Measurements from ENCODE around the gene RPS6KA2. TPM values are rescaled to one million over a fixed set of nuclear protein-coding genes. Genes with fewer than 3 reads are reported as not detected.

RPS6KA2 gene
- total RNA-seq, 1 experiment from 2014 or later: 18.5 TPM

DNA sequence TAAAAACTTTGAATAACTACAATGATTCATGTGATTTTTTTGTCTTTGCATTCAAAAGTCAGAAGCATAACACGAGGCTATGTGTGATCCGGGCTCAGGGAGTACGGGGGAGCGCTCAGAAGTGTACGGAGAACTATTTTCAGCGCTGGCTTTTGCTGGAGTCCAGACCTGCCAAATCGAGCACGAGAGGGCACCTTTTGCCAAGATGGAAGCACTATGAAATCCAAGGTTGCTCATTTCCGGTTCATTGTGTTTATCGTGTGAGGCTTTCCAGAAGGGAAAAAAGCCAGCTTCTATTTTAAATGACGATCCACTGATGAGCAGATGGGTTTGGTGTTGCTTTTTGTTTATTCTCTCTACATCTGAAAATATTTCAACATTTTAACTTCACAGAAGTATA lies 51.8 kb downstream of the RPS6KA2 start:
- Histone ChIP-seq H2AFZ (no peak overlapping the region), H3K9me2 (ENCODE audit: insufficient read depth) (no peaks in the 10 kb centered on the region), H3K27ac (no peak overlapping the region), H3F3A (ENCODE audit: insufficient read depth, low read depth) (no peaks in the 10 kb centered on the region), H3K27me3 (ENCODE audit: insufficient read depth, low read depth) (no peaks in the 10 kb centered on the region), H3K9me3 (ENCODE audit: insufficient read depth, low read depth) (no peaks in the 10 kb centered on the region), H3K4me1 (replicated peaks; ENCODE audit: insufficient read depth) (no peaks in the 10 kb centered on the region), H4K20me1 (ENCODE audit: insufficient read depth) (no peaks in the 10 kb centered on the region), H3K4me3 (no peak overlapping the region), H3K36me3 (ENCODE audit: low read depth) (no peaks in the 10 kb centered on the region), H3K4me2 (no peak overlapping the region), H3K79me2 (ENCODE audit: low read depth) (no peaks in the 10 kb centered on the region)
- ChIA-PET POLR2A (ENCODE audit: unreplicated experiment) (interaction anchor here (0.7 kb wide), 1 partner anchor 52 kb away, joined by 3 read pairs; the partner anchor contains the start of gene RPS6KA2), CTCF (no interaction called here)
- intact Hi-C loops (cut with micrococcal nuclease; ENCODE audit: unreplicated experiment): no loop called here
- no TSS peak for BruUV-seq (replicated peaks)
- DNase-seq: no peak
- TF ChIP-seq, protein P1, sequence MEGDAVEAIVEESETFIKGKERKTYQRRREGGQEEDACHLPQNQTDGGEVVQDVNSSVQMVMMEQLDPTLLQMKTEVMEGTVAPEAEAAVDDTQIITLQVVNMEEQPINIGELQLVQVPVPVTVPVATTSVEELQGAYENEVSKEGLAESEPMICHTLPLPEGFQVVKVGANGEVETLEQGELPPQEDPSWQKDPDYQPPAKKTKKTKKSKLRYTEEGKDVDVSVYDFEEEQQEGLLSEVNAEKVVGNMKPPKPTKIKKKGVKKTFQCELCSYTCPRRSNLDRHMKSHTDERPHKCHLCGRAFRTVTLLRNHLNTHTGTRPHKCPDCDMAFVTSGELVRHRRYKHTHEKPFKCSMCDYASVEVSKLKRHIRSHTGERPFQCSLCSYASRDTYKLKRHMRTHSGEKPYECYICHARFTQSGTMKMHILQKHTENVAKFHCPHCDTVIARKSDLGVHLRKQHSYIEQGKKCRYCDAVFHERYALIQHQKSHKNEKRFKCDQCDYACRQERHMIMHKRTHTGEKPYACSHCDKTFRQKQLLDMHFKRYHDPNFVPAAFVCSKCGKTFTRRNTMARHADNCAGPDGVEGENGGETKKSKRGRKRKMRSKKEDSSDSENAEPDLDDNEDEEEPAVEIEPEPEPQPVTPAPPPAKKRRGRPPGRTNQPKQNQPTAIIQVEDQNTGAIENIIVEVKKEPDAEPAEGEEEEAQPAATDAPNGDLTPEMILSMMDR (conservative IDR thresholded peaks at IDR 0.05): no peak
- TF ChIP-seq EZH2 (IDR thresholded peaks at IDR 0.05; ENCODE audit: low read depth): no peak

DNA sequence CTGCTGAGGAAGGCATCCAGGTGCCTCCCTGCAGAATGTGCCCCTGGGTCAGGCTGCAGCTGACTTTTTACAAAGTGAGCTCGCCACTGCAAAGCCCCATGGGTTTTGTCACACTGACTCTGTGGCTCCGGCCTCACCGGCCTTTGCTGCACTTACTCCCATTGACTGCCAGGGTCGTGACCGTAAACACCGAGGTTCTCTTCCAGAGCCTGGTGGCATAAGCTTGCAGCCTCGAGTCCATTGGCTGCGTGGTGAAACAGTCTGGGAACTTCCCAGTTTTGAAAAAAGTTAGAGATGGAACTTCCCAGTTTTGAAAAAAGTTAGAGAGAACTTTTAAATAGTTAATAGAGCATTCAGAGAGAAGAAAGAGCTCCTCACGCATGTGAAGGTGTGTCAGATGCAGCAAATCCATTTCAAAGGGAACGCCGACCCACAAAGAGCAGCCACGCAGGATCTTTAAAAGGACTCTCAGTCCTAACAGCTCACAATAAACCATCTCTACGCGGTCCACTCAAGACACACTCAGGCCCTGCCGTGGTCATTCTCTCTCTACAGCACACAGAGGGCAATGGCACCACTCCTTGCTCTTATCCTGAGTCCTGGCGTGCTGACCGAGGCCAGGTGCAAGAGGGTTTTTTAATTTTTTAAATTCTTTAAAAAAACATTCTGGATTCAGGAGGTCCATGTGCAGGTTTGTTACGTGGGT lies 53.4 kb downstream of the RPS6KA2 start:
- Histone ChIP-seq H3K27me3 (ENCODE audit: insufficient read depth, low read depth) (no peaks in the 10 kb centered on the region), H3K4me2 (no peak overlapping the region), H3F3A (ENCODE audit: insufficient read depth, low read depth) (no peaks in the 10 kb centered on the region), H3K4me1 (replicated peaks; ENCODE audit: insufficient read depth) (no peaks in the 10 kb centered on the region), H3K9me2 (ENCODE audit: insufficient read depth) (no peaks in the 10 kb centered on the region), H2AFZ (no peak overlapping the region), H3K27ac (no peak overlapping the region), H3K79me2 (ENCODE audit: low read depth) (no peaks in the 10 kb centered on the region), H3K4me3 (no peak overlapping the region), H3K9me3 (ENCODE audit: insufficient read depth, low read depth) (no peaks in the 10 kb centered on the region), H3K36me3 (ENCODE audit: low read depth) (no peaks in the 10 kb centered on the region), H4K20me1 (ENCODE audit: insufficient read depth) (no peaks in the 10 kb centered on the region)
- DNase-seq: no peak
- no peak for TF ChIP-seq EZH2 (IDR thresholded peaks at IDR 0.05; ENCODE audit: low read depth)
- TF ChIP-seq, protein P1 (conservative IDR thresholded peaks at IDR 0.05): no peak
- POLR2A ChIA-PET (ENCODE audit: unreplicated experiment): interaction anchor here (0.6 kb wide), 1 partner anchor 158 kb away, joined by 4 read pairs; no protein-coding TSS in a partner anchor
- CTCF ChIA-PET: no interaction called here
- intact Hi-C loops (cut with micrococcal nuclease; ENCODE audit: unreplicated experiment): no loop called here
- BruUV-seq (replicated peaks): no TSS peak

DNA sequence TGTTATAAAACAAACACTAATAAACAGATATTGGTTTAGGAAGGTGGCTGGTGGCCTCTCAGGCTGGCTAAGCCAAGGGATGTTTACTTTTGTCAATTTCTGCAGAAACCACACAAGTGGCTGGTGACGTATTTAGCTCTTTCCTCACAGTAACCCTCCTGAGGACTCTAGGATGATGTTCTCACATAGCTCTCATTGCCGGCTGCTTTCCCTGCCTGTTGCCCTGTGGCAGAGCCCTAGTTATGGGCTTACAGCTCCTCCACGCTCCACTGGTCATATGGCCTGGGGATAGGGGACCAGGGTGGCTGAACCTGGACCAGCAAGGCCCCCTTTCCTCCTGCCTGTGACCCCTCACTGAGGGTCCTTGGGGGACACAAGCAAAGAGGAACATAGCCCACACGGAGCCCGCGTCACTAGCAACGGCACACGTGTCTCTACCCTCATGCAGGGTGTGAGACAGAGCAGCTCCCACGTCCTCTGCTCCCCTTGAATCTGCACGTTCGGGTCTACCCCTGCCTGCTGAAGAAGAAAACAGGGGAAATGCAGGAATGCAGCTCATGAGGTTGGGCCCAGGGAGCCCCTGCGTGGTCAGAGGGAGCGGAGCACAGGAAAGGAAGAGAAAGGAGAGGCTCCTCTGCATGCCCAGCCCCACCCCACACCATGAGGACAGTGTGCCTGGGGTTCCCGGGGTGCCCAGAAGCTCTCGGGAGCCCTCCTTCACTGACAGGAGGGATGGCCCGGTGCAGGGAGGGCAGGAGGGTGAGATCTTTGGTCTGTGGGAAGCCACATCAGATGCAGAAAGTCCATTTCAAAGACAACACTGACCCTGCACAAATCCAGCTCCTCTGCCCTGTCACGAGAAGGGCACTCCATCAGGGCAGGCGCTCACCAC lies 54.4 kb downstream of the RPS6KA2 start:
- H3K27me3 ChIP-seq (ENCODE audit: insufficient read depth, low read depth): no peaks in the 10 kb centered on the region
- H3K4me3 ChIP-seq: no peak overlapping the region
- H3K36me3 ChIP-seq (ENCODE audit: low read depth): no peaks in the 10 kb centered on the region
- intact Hi-C loops (cut with micrococcal nuclease; ENCODE audit: unreplicated experiment): no loop called here
- no peak for DNase-seq
- no peak overlapping the region for H2AFZ ChIP-seq
- CTCF ChIA-PET: no interaction called here
- no TSS peak for BruUV-seq (replicated peaks)
- H4K20me1 ChIP-seq (ENCODE audit: insufficient read depth): no peaks in the 10 kb centered on the region
- no peaks in the 10 kb centered on the region for H3K79me2 ChIP-seq (ENCODE audit: low read depth)
- TF ChIP-seq EZH2 (IDR thresholded peaks at IDR 0.05; ENCODE audit: low read depth): no peak
- TF ChIP-seq, protein P1 (conservative IDR thresholded peaks at IDR 0.05): no peak
- H3K4me1 ChIP-seq (replicated peaks; ENCODE audit: insufficient read depth): no peaks in the 10 kb centered on the region
- no peaks in the 10 kb centered on the region for H3F3A ChIP-seq (ENCODE audit: insufficient read depth, low read depth)
- H3K27ac ChIP-seq: no peak overlapping the region
- no peak overlapping the region for H3K4me2 ChIP-seq
- POLR2A ChIA-PET (ENCODE audit: unreplicated experiment): no interaction called here
- H3K9me3 ChIP-seq (ENCODE audit: insufficient read depth, low read depth): no peaks in the 10 kb centered on the region
- H3K9me2 ChIP-seq (ENCODE audit: insufficient read depth): no peaks in the 10 kb centered on the region
